HG03095 (cell line): ENCODE measurements around the gene NCR3LG1.
"Not testable (repeated sequence)": the region's sequence is repeated elsewhere in the genome, so short reads cannot be mapped to it uniquely, and the experiment has no call there.

Source experiments
- ATAC-seq: cut with Tn5 transposase; IDR thresholded peaks from one replicate; pipeline ENCODE4 v1.9.1; 2021; ENCODE audit warnings: moderate library complexity; ENCODE audit not compliant: unreplicated experiment

Gene NCR3LG1

DNA sequence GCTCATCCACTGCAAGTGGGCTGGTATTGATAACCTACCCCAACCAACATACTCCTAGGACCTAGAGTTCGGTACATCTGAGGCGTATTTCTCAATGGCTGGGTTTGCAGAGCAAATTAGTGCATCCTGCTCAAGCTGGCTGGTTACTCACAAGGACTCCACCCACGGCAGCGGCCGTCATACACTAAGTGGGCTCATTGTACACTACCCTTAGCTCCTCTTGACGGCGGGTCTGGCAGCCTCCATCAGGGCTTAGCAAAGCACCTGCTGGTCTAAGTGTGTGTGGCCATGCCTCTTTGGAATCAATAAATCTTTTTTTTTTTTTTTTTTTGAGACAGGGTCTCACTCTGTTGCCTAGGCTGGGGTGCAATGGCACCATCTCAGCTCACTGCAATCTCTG is 57.0 kb downstream of the NCR3LG1 start:
- ATAC-seq, result no peak

GRCh38 chr11:17410606-17411379 is 59.2 kb downstream of the NCR3LG1 start:
- no peak for ATAC-seq

- ATAC-seq, result no peak
These were observed 59.8 kb downstream of the NCR3LG1 start for GRCh38 chr11:17411418-17411817.

DNA sequence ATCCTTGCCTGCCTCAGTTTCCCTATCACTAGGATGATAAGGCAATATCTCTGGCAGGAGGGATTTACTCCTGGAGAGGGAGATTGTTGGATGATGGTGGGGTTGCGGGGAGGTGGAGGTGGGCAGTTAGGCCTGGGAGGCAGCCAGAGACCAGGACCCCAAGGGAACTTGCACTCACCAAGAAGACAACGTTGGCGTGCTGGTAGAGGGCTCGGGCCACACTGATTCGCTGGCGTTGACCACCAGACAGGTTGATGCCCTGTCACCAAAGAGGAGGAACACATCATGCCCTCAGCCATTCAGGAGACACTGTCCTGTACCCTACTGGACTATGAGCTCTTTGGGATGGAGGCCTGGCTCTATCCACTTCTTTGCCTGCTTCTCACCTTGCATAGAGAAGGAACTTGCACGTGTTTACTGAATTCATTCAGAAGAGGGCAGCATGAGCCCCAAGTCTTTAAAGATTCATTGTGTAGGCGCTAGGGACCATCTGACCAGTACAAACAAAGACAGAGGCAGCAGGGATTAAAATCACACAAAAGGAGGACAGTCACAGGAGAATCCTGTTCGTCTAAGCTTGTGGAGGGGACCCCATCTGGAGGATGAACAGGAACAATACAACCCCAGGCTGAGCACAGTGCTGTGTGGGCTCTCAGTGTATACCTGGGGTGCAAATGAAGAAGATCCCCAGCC is 61.0 kb downstream of the NCR3LG1 start:
- ATAC-seq, result no peak

GRCh38 chr11:17413414-17414316 is 62.1 kb downstream of the NCR3LG1 start:
- no peak for ATAC-seq

DNA sequence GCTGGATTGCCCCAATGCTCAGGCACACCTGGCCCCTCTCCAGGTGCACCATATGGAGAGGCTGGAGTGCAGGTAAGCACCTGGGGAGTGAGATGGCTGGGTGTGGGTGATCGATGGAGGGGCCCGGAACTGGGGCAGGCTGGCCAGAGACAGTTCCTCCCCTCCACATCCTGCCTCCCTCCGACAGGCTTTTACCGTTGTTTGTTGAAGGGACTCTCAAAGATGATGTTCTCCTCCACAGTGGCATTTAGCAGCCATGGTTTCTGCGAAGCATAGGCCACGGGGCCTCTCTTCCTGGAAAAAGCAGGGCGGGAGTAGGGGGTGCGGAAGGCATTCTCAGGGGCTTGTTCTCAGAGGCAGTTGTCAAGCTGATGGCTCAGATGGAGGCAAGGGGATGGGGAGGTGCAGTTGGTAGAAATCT is 62.7 kb downstream of the NCR3LG1 start:
- no peak for ATAC-seq

GRCh38 chr11:17414992-17415391 is 63.4 kb downstream of the NCR3LG1 start:
- ATAC-seq, result no peak

GRCh38 chr11:17415523-17416104 is 64.0 kb downstream of the NCR3LG1 start:
- no peak for ATAC-seq

- no peak for ATAC-seq
These were observed 64.9 kb downstream of the NCR3LG1 start for GRCh38 chr11:17416492-17416891.

- no peak for ATAC-seq
These were observed 67.0 kb downstream of the NCR3LG1 start for GRCh38 chr11:17418444-17419081.

DNA sequence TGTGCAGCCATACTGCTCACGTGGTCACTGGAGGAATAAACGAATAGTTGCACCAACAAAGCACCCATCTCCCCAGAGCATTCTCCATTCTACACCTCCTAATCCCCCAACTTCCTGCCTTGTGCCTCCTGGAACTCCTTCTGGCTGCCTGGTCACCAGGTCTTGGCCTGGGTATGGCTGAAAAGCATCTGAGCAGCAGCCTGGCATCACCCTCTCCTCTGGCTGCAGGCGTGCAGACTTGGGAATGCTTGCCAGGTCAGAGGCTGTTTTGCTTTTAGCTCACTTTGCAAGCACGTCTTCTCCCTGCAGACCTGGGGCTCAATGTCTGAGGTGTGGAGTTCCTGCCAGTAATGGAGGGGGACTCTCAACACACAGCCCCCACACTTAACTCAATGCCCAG is 70.2 kb downstream of the NCR3LG1 start:
- no peak for ATAC-seq

- no peak for ATAC-seq
These were observed 72.1 kb downstream of the NCR3LG1 start for GRCh38 chr11:17423533-17424310.

DNA sequence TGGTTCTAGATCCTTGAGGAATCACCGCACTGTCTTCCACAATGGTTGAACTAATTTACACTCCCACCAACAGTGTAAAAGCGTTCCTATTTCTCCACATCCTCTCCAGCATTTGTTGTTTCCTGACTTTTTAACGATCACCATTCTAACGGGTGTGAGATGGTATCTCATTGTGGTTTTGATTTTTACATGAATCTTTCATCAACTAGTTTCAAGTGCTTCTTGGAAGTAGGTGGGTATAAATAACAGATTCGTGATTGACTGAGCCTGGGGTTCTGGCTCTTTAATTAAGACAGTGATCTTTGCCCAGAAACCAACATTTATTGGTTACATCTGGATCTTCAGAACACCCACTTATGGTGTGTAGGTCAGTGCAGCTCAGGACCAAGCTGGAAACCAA is 74.6 kb downstream of the NCR3LG1 start:
- ATAC-seq, result not testable (repeated sequence)
